ENCODE data around the gene GPALPP1.

GPALPP1 gene

GRCh38 chr13:45068036-45069001 lies 79.0 kb downstream of the GPALPP1 start:
- DNase-seq, result no peak

GRCh38 chr13:45073809-45074208 lies 84.5 kb downstream of the GPALPP1 start:
- DNase-seq, result no peak

- no peak for DNase-seq
Measured at GRCh38 chr13:45074721-45075120, 85.4 kb downstream of the GPALPP1 start.

GRCh38 chr13:45078003-45078402 lies 88.7 kb downstream of the GPALPP1 start:
- no peak for DNase-seq

Data from activated CD4-positive, alpha-beta T cell treated with anti-CD3 and anti-CD28 coated beads, Interleukin-2, amount 50 U/mL, for 1 hour (primary cell).